ENCODE data around the gene MRM1. TPM values are rescaled to one million over a fixed set of nuclear protein-coding genes. Genes with fewer than 3 reads are reported as not detected.

The MRM1 gene
- total RNA-seq, 1 experiment from 2014 or later = 19.3 TPM

GRCh38 chr17:36657763-36658490, 56.5 kb downstream of the MRM1 start:
- Histone ChIP-seq H3K36me3 (replicated peaks; ENCODE audit: control insufficient read depth, insufficient read depth, low read length) (no peaks in the 10 kb centered on the region), H3K4me3 (ENCODE audit: insufficient read depth, low read depth, low read length) (peak overlapping the region; percentile 65), H3K27me3 (ENCODE audit: control insufficient read depth, insufficient read depth, low read length) (peaks cover 11% of the 10 kb centered on the region)
- peak; percentile 91 for DNase-seq

Other genes with a start within 250 kb of the MRM1 start
- 0.55 and 1.3 TPM in 2 replicates for gene TBC1D3H, start 213.1 kb upstream of the MRM1 start, total RNA-seq (2014; rRNA removed; shearing (Covaris generic))
- gene ZNHIT3, start 114.9 kb upstream of the MRM1 start, total RNA-seq (2014; rRNA removed; shearing (Covaris generic)) = 81.8 and 85.4 TPM in 2 replicates
- gene MYO19, start 66.7 kb upstream of the MRM1 start, total RNA-seq (2014; rRNA removed; shearing (Covaris generic)) = 146 TPM in 2 replicates
- gene PIGW, start 66.6 kb upstream of the MRM1 start, total RNA-seq (2014; rRNA removed; shearing (Covaris generic)) = 9.6 and 10.7 TPM in 2 replicates
- 27.6 and 35.7 TPM in 2 replicates for gene GGNBP2, start 56.7 kb upstream of the MRM1 start, total RNA-seq (2014; rRNA removed; shearing (Covaris generic))
- 38.6 and 46.9 TPM in 2 replicates for gene DHRS11, start 9.7 kb upstream of the MRM1 start, total RNA-seq (2014; rRNA removed; shearing (Covaris generic))

Measured in H7 (cell line).